ENCODE data around the gene SLC7A1. TPM values are rescaled to one million over a fixed set of nuclear protein-coding genes. Genes with fewer than 3 reads are reported as not detected.
"Not testable (repeated sequence)": the region's sequence is repeated elsewhere in the genome, so short reads cannot be mapped to it uniquely, and the experiment has no call there.

The SLC7A1 gene
- total RNA-seq = 10 to 100 TPM; 19.1 to 35.3 TPM

DNA sequence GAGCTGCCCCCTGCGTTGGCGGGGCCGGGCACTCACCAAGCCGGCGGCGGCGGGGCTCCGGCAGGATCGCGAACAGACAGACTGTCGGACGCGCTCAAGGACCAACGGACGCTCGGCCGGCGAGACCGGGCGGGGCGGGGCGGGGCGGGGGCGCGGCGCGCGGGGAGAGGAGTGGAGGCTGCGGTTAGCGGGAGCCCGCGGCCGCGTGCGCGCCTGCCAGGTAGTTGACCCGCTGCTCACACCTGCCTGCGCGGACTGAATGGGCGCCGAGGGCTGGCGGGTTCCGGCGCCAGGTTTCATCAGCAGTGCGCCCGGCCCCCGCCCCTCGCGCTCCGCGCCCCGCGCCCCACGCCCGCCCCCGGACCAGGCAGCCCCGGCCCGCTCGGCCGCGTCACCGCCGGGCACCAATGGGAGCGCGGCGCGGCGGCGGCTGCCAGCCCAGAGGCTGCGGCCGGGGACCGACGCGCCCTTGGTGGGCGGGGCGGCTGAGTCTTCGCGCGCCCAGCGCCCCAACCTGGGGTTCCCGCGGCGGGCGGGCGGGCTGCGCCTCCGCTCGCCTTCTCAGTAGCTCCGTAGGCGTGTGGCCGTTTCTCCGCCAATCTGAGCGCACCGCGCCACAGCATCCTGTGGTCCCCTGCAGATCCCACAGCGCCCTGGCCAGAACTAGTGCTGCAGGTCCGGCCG, at the start of gene SLC7A1:
Gene SLC7A1, minus strand, starts transcription at position 309 of the 684 bp plus-strand sequence. CDS start 59,500 bp downstream, outside the sequence.
- H3K4me1 ChIP-seq (replicated peaks) = no peaks in the 10 kb centered on the region
- intact Hi-C loops (cut with DNase I) = loop anchor here (10.0 kb wide), 1 partner anchor 519 kb away; no protein-coding TSS in a partner anchor
- peak within 1 kb of the TSS; percentile 65 to 82 for H3K27ac ChIP-seq
- no peaks in the 10 kb centered on the region for H3K27me3 ChIP-seq (replicated peaks; ENCODE audit: insufficient read depth)
- peak within 1 kb of the TSS; percentile 64 to 85 for H3K4me3 ChIP-seq
- 0% methylated on average over 33 of the region's 98 CpGs for WGBS
- peak; percentile 80 for DNase-seq (ENCODE audit: low spot score)
- H3K36me3 ChIP-seq = no peaks in the 10 kb centered on the region
- no peaks in the 10 kb centered on the region for H3K9me3 ChIP-seq
- TF ChIP-seq, protein P1, sequence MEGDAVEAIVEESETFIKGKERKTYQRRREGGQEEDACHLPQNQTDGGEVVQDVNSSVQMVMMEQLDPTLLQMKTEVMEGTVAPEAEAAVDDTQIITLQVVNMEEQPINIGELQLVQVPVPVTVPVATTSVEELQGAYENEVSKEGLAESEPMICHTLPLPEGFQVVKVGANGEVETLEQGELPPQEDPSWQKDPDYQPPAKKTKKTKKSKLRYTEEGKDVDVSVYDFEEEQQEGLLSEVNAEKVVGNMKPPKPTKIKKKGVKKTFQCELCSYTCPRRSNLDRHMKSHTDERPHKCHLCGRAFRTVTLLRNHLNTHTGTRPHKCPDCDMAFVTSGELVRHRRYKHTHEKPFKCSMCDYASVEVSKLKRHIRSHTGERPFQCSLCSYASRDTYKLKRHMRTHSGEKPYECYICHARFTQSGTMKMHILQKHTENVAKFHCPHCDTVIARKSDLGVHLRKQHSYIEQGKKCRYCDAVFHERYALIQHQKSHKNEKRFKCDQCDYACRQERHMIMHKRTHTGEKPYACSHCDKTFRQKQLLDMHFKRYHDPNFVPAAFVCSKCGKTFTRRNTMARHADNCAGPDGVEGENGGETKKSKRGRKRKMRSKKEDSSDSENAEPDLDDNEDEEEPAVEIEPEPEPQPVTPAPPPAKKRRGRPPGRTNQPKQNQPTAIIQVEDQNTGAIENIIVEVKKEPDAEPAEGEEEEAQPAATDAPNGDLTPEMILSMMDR (IDR thresholded peaks at IDR 0.05) = peak in 2 of 4 experiments; percentile 15 to 21
- TF ChIP-seq POLR2A (IDR thresholded peaks at IDR 0.05) (peak; percentile 66), POLR2AphosphoS5 (IDR thresholded peaks at IDR 0.05) (peak; percentile 47)

DNA sequence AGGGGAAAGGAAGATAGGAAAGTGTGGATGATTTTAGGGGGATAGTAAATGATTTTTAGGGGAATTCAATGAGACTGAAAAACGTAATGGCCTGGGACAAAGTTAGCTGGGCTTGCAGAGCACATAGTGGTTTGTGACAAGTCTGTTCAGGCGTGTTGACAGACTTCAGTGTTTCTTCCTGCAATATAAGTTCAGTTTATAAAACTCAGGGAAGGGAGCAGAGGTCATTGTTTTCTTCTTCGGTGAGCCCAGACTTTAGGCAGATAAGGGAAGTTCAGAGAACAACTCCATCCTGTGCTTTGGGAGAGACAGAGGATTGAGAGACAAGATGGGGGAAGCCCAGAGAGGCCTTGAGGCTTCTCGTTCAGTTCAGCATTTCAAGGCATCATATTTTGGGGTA, 45.2 kb upstream of the SLC7A1 start:
- WGBS = 67% methylated on average over 4 of the region's 4 CpGs
- Histone ChIP-seq H3K36me3 (no peaks in the 10 kb centered on the region), H3K27ac (no peak overlapping the region), H3K4me1 (replicated peaks) (no peaks in the 10 kb centered on the region), H3K9me3 (no peaks in the 10 kb centered on the region), H3K4me3 (no peak overlapping the region), H3K27me3 (replicated peaks; ENCODE audit: insufficient read depth) (no peaks in the 10 kb centered on the region)
- DNase-seq (ENCODE audit: low spot score) = no peak
- TF ChIP-seq POLR2A (IDR thresholded peaks at IDR 0.05) = no peak
- TF ChIP-seq POLR2AphosphoS5 (IDR thresholded peaks at IDR 0.05) = no peak
- TF ChIP-seq, protein P1 (IDR thresholded peaks at IDR 0.05) = no peak
- intact Hi-C loops (cut with DNase I) = no loop called here

DNA sequence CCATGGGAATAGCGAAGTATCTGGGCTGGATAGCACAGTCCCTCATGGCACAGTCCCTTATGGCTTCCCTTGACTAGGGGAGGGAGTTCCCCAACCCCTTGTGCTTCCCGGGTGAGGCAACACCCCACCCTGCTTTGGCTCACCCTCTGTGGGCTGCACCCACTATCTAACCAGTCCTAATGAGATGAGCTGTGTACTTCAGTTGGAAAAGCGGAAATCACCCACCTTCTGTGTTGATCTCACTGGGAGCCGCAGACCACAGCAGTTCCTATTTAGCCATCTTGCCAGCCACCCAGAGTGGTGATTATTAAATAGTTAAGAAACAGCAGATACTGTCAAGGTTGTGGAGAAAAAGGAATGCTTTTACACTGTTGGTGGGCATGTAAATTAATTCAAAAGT, 41.3 kb upstream of the SLC7A1 start:
- H3K4me1 ChIP-seq (replicated peaks); H3K27ac ChIP-seq; H3K4me3 ChIP-seq; H3K9me3 ChIP-seq; intact Hi-C loops (cut with DNase I); H3K36me3 ChIP-seq; DNase-seq (ENCODE audit: low spot score); H3K27me3 ChIP-seq (replicated peaks; ENCODE audit: insufficient read depth): not testable (repeated sequence)
- 97% methylated on average over 4 of the region's 4 CpGs for WGBS

DNA sequence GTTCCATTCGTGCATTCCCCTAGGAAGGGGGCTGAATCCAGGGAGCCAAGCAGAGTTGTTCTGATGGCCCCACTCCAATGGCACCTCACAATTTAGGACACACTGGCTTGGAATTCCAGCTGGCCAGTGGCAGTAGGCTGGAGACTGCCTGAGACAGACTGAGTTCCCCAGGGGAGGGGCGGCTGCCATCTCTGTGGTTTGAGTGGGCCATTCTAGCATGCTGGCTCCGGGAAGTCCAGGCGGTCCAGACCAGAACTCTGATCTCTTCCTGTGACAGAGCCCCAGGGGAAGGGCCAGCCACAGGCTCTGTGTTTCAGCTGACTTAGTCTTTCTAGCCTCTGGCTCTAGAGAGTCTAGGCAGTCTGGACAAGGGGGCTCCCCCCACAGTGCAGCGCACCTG, 29.5 kb upstream of the SLC7A1 start:
- Histone ChIP-seq H3K9me3 (no peaks in the 10 kb centered on the region), H3K27ac (no peak overlapping the region), H3K4me1 (replicated peaks) (no peaks in the 10 kb centered on the region), H3K4me3 (no peak overlapping the region), H3K27me3 (replicated peaks; ENCODE audit: insufficient read depth) (no peaks in the 10 kb centered on the region), H3K36me3 (no peaks in the 10 kb centered on the region)
- intact Hi-C loops (cut with DNase I) = no loop called here
- TF ChIP-seq POLR2A (IDR thresholded peaks at IDR 0.05) = no peak
- no peak for TF ChIP-seq POLR2AphosphoS5 (IDR thresholded peaks at IDR 0.05)
- TF ChIP-seq, protein P1 (IDR thresholded peaks at IDR 0.05) = no peak
- 93% methylated on average over 5 of the region's 5 CpGs for WGBS
- no peak for DNase-seq (ENCODE audit: low spot score)

DNA sequence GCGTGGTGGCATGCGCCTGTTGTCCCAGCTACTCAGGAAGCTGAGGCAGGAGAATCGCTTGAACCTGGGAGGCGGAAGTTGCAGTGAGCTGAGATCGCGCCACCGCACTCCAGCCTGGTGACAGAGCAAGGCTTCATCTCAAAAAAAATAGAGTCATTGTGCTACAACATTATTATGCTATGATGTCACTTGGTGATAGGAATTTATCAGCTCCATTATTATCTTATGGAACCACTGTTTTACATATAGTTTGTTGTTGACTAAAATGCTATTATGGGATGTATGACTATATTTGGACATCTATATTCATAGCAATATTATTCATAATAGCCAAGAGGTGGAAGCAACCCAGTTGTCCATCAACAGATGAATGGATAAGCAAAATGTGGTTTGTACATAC, 26.4 kb upstream of the SLC7A1 start:
- Histone ChIP-seq H3K4me3 (no peak overlapping the region), H3K36me3 (no peaks in the 10 kb centered on the region), H3K27me3 (replicated peaks; ENCODE audit: insufficient read depth) (no peaks in the 10 kb centered on the region), H3K9me3 (no peaks in the 10 kb centered on the region), H3K27ac (no peak overlapping the region), H3K4me1 (replicated peaks) (no peaks in the 10 kb centered on the region)
- no peak for TF ChIP-seq POLR2A (IDR thresholded peaks at IDR 0.05)
- no peak for TF ChIP-seq POLR2AphosphoS5 (IDR thresholded peaks at IDR 0.05)
- TF ChIP-seq, protein P1 (IDR thresholded peaks at IDR 0.05) = no peak
- intact Hi-C loops (cut with DNase I) = no loop called here
- DNase-seq (ENCODE audit: low spot score) = no peak
- 95% methylated on average over 7 of the region's 7 CpGs for WGBS
